ENCODE results near the gene HSPH1.

DNA sequence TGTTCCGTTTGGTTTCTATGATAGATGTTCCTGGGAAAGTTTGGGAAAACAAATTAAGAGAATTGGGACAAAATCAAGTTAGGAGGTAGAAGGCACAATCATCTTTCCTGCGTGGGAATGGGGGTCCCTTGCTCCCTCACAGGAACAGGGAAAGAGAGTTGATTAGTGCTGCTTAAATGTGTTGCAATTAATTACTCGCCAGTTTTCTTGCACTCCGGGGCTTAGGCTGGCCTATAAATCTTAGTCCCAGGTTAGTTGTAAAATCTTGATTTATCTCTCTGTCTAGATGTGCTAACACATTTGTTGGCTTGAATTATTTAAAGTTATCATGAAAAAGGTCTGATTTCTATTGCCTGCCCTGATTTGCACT, 48.1 kb upstream of the HSPH1 start:
- TF ChIP-seq POLR2A (IDR thresholded peaks at IDR 0.05; ENCODE audit: low read depth, low read length) (no peak), POLR2AphosphoS5 (IDR thresholded peaks at IDR 0.05; ENCODE audit: low read length) (no peak), RCOR1 (conservative IDR thresholded peaks at IDR 0.05; ENCODE audit: low read depth, low read length) (no peak), EP300 (IDR thresholded peaks at IDR 0.05; ENCODE audit: borderline replicate concordance in 1 of 2, control insufficient read depth in 1 of 2, low read depth in 2 of 2, low read length in 2 of 2) (no peak), RBBP5 (conservative IDR thresholded peaks at IDR 0.05) (no peak)
- TF ChIP-seq, protein P1, sequence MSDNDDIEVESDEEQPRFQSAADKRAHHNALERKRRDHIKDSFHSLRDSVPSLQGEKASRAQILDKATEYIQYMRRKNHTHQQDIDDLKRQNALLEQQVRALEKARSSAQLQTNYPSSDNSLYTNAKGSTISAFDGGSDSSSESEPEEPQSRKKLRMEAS (IDR thresholded peaks at IDR 0.05; ENCODE audit: low read depth, low read length) = no peak
- TF ChIP-seq, protein P2, sequence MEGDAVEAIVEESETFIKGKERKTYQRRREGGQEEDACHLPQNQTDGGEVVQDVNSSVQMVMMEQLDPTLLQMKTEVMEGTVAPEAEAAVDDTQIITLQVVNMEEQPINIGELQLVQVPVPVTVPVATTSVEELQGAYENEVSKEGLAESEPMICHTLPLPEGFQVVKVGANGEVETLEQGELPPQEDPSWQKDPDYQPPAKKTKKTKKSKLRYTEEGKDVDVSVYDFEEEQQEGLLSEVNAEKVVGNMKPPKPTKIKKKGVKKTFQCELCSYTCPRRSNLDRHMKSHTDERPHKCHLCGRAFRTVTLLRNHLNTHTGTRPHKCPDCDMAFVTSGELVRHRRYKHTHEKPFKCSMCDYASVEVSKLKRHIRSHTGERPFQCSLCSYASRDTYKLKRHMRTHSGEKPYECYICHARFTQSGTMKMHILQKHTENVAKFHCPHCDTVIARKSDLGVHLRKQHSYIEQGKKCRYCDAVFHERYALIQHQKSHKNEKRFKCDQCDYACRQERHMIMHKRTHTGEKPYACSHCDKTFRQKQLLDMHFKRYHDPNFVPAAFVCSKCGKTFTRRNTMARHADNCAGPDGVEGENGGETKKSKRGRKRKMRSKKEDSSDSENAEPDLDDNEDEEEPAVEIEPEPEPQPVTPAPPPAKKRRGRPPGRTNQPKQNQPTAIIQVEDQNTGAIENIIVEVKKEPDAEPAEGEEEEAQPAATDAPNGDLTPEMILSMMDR (IDR thresholded peaks at IDR 0.05 in 2 of 3, conservative IDR thresholded peaks at IDR 0.05 in 1 of 3; ENCODE audit: control insufficient read depth in 2 of 3, extremely low read depth in 1 of 3, insufficient read depth in 1 of 3, low read depth in 3 of 3, low read length in 3 of 3) = no peak
